K562 (cell line): ENCODE results near the gene TOR1A. TPM values are rescaled to one million over a fixed set of nuclear protein-coding genes. Genes with fewer than 3 reads are reported as not detected.
A peak's percentile ranks its signal among the peaks of the same experiment; 100 is the strongest.

Experiments used
- ATF3 ChIP-seq, 2 experiments: fragments of 450-650 bp in 1 of 2; sonication (generic) in 1 of 2; formaldehyde crosslinking in 1 of 2; IDR thresholded peaks in 1 of 2; conservative IDR thresholded peaks in 1 of 2; 2 replicates each; pipeline versions ENCODE4 v1.6.1 to v1.8.1; 2016 to 2023; ENCODE audit warnings: mild to moderate bottlenecking in 2 of 2, moderate library complexity in 2 of 2, inconsistent platforms in 1 of 2, missing genetic modification reagents in 1 of 2
- CBX1 ChIP-seq: sonication (generic); IDR thresholded peaks from 2 replicates; pipeline ENCODE4 v1.6.1; 2016; ENCODE audit warnings: antibody characterized with exemption, low read depth, mild to moderate bottlenecking
- DACH1 ChIP-seq: fragments of 450-650 bp; IDR thresholded peaks from 2 replicates; pipeline ENCODE4 v1.6.1; 2018; ENCODE audit not compliant: partially characterized antibody
- DMBX1 ChIP-seq: fragments of 250-450 bp; sonication (Bioruptor Pico); IDR thresholded peaks from 2 replicates; pipeline ENCODE4 v1.8.0; 2022; ENCODE audit warnings: inconsistent platforms, mild to moderate bottlenecking, moderate library complexity, borderline replicate concordance
- GABPB1 ChIP-seq: sonication (generic); formaldehyde crosslinking; IDR thresholded peaks from 2 replicates; pipeline ENCODE4 v1.8.0; 2022; ENCODE audit warnings: mild to moderate bottlenecking, missing genetic modification reagents
- KLF6 ChIP-seq: fragments of 250-450 bp; sonication (Bioruptor Pico); IDR thresholded peaks from 2 replicates; pipeline ENCODE4 v1.4.0; 2020; ENCODE audit warnings: mild to moderate bottlenecking, moderate library complexity, borderline replicate concordance
- LEF1 ChIP-seq: fragments of 450-650 bp; IDR thresholded peaks from 2 replicates; pipeline ENCODE4 v1.6.1; 2016; ENCODE audit warnings: mild to moderate bottlenecking
- RBM15 ChIP-seq: fragments of 200-400 bp; formaldehyde crosslinking; IDR thresholded peaks from 2 replicates; pipeline ENCODE4 v1.6.1; 2018; ENCODE audit warnings: mild to moderate bottlenecking, low read length, moderate library complexity; ENCODE audit not compliant: insufficient read depth
- SETDB1 ChIP-seq: IDR thresholded peaks from one replicate; pipeline ENCODE4 v1.6.1; 2012; ENCODE audit warnings: low read length, control low read depth, inconsistent platforms
- SRSF3 ChIP-seq: fragments of 200-400 bp; formaldehyde crosslinking; IDR thresholded peaks from 2 replicates; pipeline ENCODE4 v1.6.1; 2016; ENCODE audit warnings: mild to moderate bottlenecking, low read length, moderate library complexity; ENCODE audit not compliant: insufficient read depth
- ZNF174 ChIP-seq: fragments of 250-450 bp; sonication (Bioruptor Pico); IDR thresholded peaks from 2 replicates; pipeline ENCODE4 v1.4.0; 2020; ENCODE audit warnings: mild to moderate bottlenecking
- ZNF395 ChIP-seq: fragments of 200-800 bp; sonication (Bioruptor generic); IDR thresholded peaks from 2 replicates; pipeline ENCODE4 v1.6.1; 2017; ENCODE audit warnings: missing genetic modification characterization, missing compliant biosample characterization
- ZNF589 ChIP-seq: fragments of 200-800 bp; sonication (Bioruptor generic); IDR thresholded peaks from 2 replicates; pipeline ENCODE4 v1.6.1; 2016; ENCODE audit warnings: low read depth, missing genetic modification characterization, missing compliant biosample characterization
- ZNF717 ChIP-seq: fragments of 250-450 bp; sonication (Bioruptor Pico); IDR thresholded peaks from 2 replicates; pipeline ENCODE4 v1.5.0; 2021
- ZNF76 ChIP-seq: fragments of 250-450 bp; sonication (Bioruptor Pico); IDR thresholded peaks from 2 replicates; pipeline ENCODE4 v1.4.0; 2020; ENCODE audit warnings: mild to moderate bottlenecking, moderate library complexity, borderline replicate concordance
- ZNF785 ChIP-seq: fragments of 250-450 bp; sonication (Bioruptor Pico); IDR thresholded peaks from 2 replicates; pipeline ENCODE4 v1.4.0; 2020; ENCODE audit warnings: mild to moderate bottlenecking
- polyA plus RNA-seq, 8 experiments: library from polyadenylated mRNA; depleted of rRNA in 4 of 8; stranded (reverse) in 5 of 8; unstranded in 3 of 8; fragments of >200 nt; fragmentation: Nextera tagmentation in 2 of 8; fragmentation: Illumina TruSeq in 1 of 8; extraction: Ambion mirVana in 2 of 8; extraction: Trizol in 1 of 8; gene quantifications; 2 replicates each; pipeline versions ENCODE4 v1.2.1 to v1.2.3, GENCODE V29; 2011 to 2014; ENCODE audit warnings: inconsistent platforms in 1 of 8, missing spikeins in 1 of 8
- total RNA-seq, 7 experiments: library from RNA; depleted of rRNA in 6 of 7; stranded (reverse); fragments of >200 nt in 6 of 7; fragmentation: Illumina TruSeq in 2 of 7; extraction: Trizol in 2 of 7; gene quantifications; 2 replicates each; pipeline versions ENCODE4 v1.2.1 to v1.2.3, GENCODE V29; 2011 to 2021; ENCODE audit warnings: low replicate concordance in 1 of 7
- TF ChIP-seq, protein P1 (sequence below): fragments of 450-650 bp; IDR thresholded peaks from 2 replicates; pipeline ENCODE4 v1.6.1; 2017; ENCODE audit warnings: mild to moderate bottlenecking, moderate library complexity
- TF ChIP-seq, protein P2 (sequence below), 3 experiments: fragments of 200-800 bp in 1 of 3; fragments of 250-450 bp in 1 of 3; fragments of 450-650 bp in 1 of 3; sonication (Bioruptor Pico) in 1 of 3; sonication (Bioruptor generic) in 1 of 3; formaldehyde crosslinking in 1 of 3; IDR thresholded peaks; 2 replicates each; pipeline versions ENCODE4 v1.6.1 to v1.8.0; 2016 to 2022; ENCODE audit warnings: mild to moderate bottlenecking in 2 of 3, missing genetic modification characterization in 2 of 3, missing compliant biosample characterization in 1 of 3, moderate library complexity in 1 of 3
- TF ChIP-seq, protein P3 (sequence below): fragments of 250-450 bp; sonication (Bioruptor Pico); IDR thresholded peaks from 2 replicates; pipeline ENCODE4 v1.8.0; 2021; ENCODE audit warnings: borderline replicate concordance, mild to moderate bottlenecking, moderate library complexity; ENCODE audit not compliant: poor library complexity, severe bottlenecking

The TOR1A gene
- total and polyA plus RNA-seq, 9 of the 15 experiments (the other 6 are each of a cell fraction or from before 2014, with no cell fraction given) = 4.5 to 85.8 (median 51.3) TPM

GRCh38 chr9:129823935-129824601, at the start of gene TOR1A (continued):
- TF ChIP-seq ZNF395 (CRISPR knock-in tag) (peak; percentile 98), ZNF76 (CRISPR knock-in tag) (no peak; the same call in 1 of the 2 replicates), ZNF785 (CRISPR knock-in tag) (no peak), CBX1 (peak; percentile 96), GABPB1 (CRISPR knock-in tag) (peak; percentile 98), RBM15 (0 out of 2 replicates have a peak, but pooled peaks have one; percentile 41), DMBX1 (CRISPR knock-in tag) (peak; percentile 86), ZNF717 (no peak), KLF6 (CRISPR knock-in tag) (peak; percentile 84; the same call in 1 of the 2 replicates), ATF3 (IDR thresholded peaks at IDR 0.05) (no peak), ATF3 (CRISPR knock-in tag; conservative IDR thresholded peaks at IDR 0.05) (peak; percentile 87; the same call in 1 of the 2 replicates), ZNF589 (CRISPR knock-in tag) (no peak), ZNF174 (CRISPR knock-in tag) (no peak), SRSF3 (no peak), LEF1 (no peak), DACH1 (no peak), SETDB1 (no peak)
- TF ChIP-seq, protein P1, sequence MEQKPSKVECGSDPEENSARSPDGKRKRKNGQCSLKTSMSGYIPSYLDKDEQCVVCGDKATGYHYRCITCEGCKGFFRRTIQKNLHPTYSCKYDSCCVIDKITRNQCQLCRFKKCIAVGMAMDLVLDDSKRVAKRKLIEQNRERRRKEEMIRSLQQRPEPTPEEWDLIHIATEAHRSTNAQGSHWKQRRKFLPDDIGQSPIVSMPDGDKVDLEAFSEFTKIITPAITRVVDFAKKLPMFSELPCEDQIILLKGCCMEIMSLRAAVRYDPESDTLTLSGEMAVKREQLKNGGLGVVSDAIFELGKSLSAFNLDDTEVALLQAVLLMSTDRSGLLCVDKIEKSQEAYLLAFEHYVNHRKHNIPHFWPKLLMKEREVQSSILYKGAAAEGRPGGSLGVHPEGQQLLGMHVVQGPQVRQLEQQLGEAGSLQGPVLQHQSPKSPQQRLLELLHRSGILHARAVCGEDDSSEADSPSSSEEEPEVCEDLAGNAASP = no peak
- TF ChIP-seq, protein P2, sequence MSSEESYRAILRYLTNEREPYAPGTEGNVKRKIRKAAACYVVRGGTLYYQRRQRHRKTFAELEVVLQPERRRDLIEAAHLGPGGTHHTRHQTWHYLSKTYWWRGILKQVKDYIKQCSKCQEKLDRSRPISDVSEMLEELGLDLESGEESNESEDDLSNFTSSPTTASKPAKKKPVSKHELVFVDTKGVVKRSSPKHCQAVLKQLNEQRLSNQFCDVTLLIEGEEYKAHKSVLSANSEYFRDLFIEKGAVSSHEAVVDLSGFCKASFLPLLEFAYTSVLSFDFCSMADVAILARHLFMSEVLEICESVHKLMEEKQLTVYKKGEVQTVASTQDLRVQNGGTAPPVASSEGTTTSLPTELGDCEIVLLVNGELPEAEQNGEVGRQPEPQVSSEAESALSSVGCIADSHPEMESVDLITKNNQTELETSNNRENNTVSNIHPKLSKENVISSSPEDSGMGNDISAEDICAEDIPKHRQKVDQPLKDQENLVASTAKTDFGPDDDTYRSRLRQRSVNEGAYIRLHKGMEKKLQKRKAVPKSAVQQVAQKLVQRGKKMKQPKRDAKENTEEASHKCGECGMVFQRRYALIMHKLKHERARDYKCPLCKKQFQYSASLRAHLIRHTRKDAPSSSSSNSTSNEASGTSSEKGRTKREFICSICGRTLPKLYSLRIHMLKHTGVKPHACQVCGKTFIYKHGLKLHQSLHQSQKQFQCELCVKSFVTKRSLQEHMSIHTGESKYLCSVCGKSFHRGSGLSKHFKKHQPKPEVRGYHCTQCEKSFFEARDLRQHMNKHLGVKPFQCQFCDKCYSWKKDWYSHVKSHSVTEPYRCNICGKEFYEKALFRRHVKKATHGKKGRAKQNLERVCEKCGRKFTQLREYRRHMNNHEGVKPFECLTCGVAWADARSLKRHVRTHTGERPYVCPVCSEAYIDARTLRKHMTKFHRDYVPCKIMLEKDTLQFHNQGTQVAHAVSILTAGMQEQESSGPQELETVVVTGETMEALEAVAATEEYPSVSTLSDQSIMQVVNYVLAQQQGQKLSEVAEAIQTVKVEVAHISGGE (CRISPR knock-in tag; IDR thresholded peaks at IDR 0.05) = peak in 2 of 3 experiments; percentile 74 to 77; a peak in 3 of 6 replicates
- TF ChIP-seq, protein P3, sequence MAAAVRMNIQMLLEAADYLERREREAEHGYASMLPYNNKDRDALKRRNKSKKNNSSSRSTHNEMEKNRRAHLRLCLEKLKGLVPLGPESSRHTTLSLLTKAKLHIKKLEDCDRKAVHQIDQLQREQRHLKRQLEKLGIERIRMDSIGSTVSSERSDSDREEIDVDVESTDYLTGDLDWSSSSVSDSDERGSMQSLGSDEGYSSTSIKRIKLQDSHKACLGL (CRISPR knock-in tag) = peak; percentile 18
